Heart left ventricle (tissue), 16 donors: ENCODE measurements around the gene CRISPLD2. TPM values are rescaled to one million over a fixed set of nuclear protein-coding genes. Genes with fewer than 3 reads are reported as not detected.

Experiments used
- ATAC-seq, 4 donors: fragments of 200-7000 bp; cut with Tn5 transposase; one replicate each; pipeline ENCODE4 v1.9.1; 2020 to 2022; ENCODE audit warnings: moderate library complexity in 4 of 4, mild to moderate bottlenecking in 3 of 4, moderate number of reproducible peaks in 1 of 4
- DNase-seq, 5 donors: peaks; one replicate each; pipeline ENCODE4 v3.0.0-alpha.2; 2020
- H3K27ac ChIP-seq, 12 donors: fragments of 200-600 bp; sonication (generic) in 4 of 12; one replicate each; pipeline versions ENCODE4 v1.5.0 to v1.8.0; 2016 to 2022; ENCODE audit warnings: mild to moderate bottlenecking in 2 of 12
- H3K27me3 ChIP-seq, 9 donors: fragments of 200-600 bp; sonication (generic) in 2 of 9; one replicate each; pipeline versions ENCODE4 v1.5.1 to v1.8.0; 2016 to 2022; ENCODE audit warnings: mild to moderate bottlenecking in 3 of 9
- H3K36me3 ChIP-seq, 9 donors: fragments of 200-600 bp; sonication (generic) in 2 of 9; one replicate each; pipeline versions ENCODE4 v1.5.0 to v1.8.0; 2018 to 2022; ENCODE audit warnings: mild to moderate bottlenecking in 2 of 9
- H3K4me1 ChIP-seq, 12 donors: fragments of 200-600 bp; sonication (generic) in 4 of 12; one replicate each; pipeline versions ENCODE4 v1.5.0 to v1.8.0; 2016 to 2022; ENCODE audit warnings: mild to moderate bottlenecking in 3 of 12
- H3K4me3 ChIP-seq, 12 donors: fragments of 200-600 bp; sonication (generic) in 4 of 12; one replicate each; pipeline versions ENCODE4 v1.5.0 to v1.8.0; 2017 to 2022; ENCODE audit warnings: mild to moderate bottlenecking in 9 of 12, moderate library complexity in 4 of 12
- H3K9me3 ChIP-seq, 12 donors: fragments of 200-600 bp; sonication (generic) in 4 of 12; one replicate each; pipeline versions ENCODE4 v1.5.0 to v1.8.0; 2016 to 2022; ENCODE audit warnings: mild to moderate bottlenecking in 1 of 12
- POLR2A ChIP-seq, 2 donors: fragments of 450-650 bp; IDR thresholded peaks; one replicate each; pipeline ENCODE4 v1.6.1; 2017; ENCODE audit warnings: antibody characterized with exemption in 2 of 2, mild to moderate bottlenecking in 2 of 2, moderate library complexity in 2 of 2
- WGBS, 4 donors: extraction: QIAGEN DNeasy Blood & Tissue Kit in 2 of 4; methylation state at CpG; one replicate each; pipeline versions ENCODE4 v1.1.5 to v1.1.7; 2013 to 2018; 5-methylcytosine and 5-hydroxymethylcytosine counted together
- intact Hi-C, 10 donors: fragments of 100-400 bp; cut with DNase I; formaldehyde crosslinking; loops; one replicate each; pipeline versions ENCODE4 v1.11.1 to v1.14.2; 2022
- polyA plus RNA-seq, 2 donors: library from polyadenylated mRNA; stranded (reverse); fragments of 200-250 nt; gene quantifications; one replicate each; pipeline ENCODE4 v1.2.3, GENCODE V29; 2013
- total RNA-seq, 9 donors: library from RNA; depleted of rRNA in 2 of 9; stranded (reverse); fragments of >200 nt in 2 of 9; fragmentation: NEBNext Ultra II Directional in 3 of 9; extraction: Animal tissue kit (Norgen Biotek cat#: 25700) in 3 of 9; gene quantifications; one replicate each; pipeline versions ENCODE4 v1.1.0 to v1.2.4, GENCODE V29; 2016 to 2023
- TF ChIP-seq, protein P1 (sequence below), 12 donors: fragments of 200-600 bp; sonication (generic) in 4 of 12; IDR thresholded peaks; one replicate each; pipeline versions ENCODE4 v1.5.0 to v1.8.0; 2018 to 2022; ENCODE audit warnings: antibody characterized with exemption in 12 of 12, mild to moderate bottlenecking in 5 of 12
- donor health status: ischemic (EF 13 %, LVEDD 7.1; RV severe dilation, severe dysfunction).
- donor health status: healthy with polysubstance abuse.
- donor health status: DM: no; HTN: yes; CAD: no.
- donor health status: DM: no; HTN: no; CAD: no.
- donor health status: ischemic (EF 25% LVEDD 6.9; RV normal size, moderate dysfunction).
- donor health status: ischemic (EF 25% LVEDD 5.7; RV mildly dilated, moderate dysfunction).
- donor health status: healthy.
- donor health status: DM: yes; HTN: yes; CAD: no.
- donor health status: ischemic (EF 35%, LVEDD 5.7; RV mildly dilated, moderate dysfunction).
- donor health status: nonischemic (EF 11% LVEDD 7.7; RV severe dilation, severe dysfunction).
- donor health status: DM: yes; HTN: yes; CAD: no.
- donor health status: PGD.
- donor health status: ischemic (EF 29% LVEDD 5.4; RV normal size, mild dysfunction).
- donor health status: nonischemic (EF 23%, LVEDD 6.1; RV moderate dilation, normal function).

CRISPLD2 gene
- total and polyA plus RNA-seq, 11 donors, result 8.0 to 153 (median 12.9) TPM

DNA sequence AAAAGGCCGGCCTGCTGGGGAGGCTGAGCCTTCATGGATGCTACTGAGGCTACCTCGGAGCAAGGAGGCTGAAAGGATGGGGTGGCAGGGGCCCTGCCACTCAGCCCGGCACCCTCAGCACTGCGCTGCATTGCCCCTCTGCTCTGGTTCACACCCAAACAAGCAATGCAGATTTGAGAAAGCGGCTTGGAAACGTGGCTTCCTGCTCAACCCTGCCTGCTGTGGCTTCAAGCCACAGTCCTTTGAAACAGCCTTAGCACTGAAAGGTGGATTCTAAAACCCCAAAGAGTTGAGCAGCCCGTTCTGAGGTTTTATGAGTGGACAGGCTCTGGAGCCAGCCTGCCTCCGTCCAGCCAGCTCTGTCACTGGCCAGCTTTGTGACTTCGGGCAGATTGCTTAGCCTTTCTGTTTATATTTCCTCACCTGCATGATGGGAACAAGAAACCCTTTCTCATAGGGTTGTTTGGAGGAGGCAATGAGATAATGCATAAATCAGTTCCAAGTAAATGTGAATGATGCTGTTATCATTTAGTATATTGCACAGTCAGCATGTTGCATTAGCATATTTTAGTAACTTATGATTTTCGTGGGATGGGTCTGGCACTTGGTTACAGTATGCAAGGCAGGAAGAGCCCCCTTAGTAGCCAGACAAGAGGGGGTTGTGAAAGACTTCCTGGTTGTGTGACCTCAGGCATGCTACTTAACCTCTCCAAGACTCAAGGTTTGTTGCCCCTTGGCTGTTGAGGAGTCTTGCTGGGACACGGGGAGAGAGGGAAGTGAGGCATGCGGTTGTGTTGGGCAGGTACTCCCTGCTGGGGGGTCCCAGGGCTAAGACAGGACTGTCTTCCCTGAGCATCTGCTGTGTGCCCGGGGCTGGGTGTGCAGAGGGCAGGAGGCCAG lies 23.6 kb downstream of the CRISPLD2 start:
- 66 to 77% (median 72%) methylated on average over 12 to 13 of the region's 13 CpGs for WGBS, 4 donors
- Histone ChIP-seq H3K36me3 (peaks cover 0 to 37% (median 7%) of the 10 kb centered on the region in 9 donors), H3K4me3 (no peak overlapping the region), H3K27me3 (peaks cover 0 to 13% (median 3%) of the 10 kb centered on the region in 9 donors), H3K9me3 (no peaks in the 10 kb centered on the region), H3K4me1 (peaks cover 0 to 19% (median 0%) of the 10 kb centered on the region in 12 donors), H3K27ac (peak overlapping the region in 8 of 12 donors; percentile 6 to 78 (median 58))
- no peak for TF ChIP-seq POLR2A (IDR thresholded peaks at IDR 0.05)
- TF ChIP-seq, protein P1, sequence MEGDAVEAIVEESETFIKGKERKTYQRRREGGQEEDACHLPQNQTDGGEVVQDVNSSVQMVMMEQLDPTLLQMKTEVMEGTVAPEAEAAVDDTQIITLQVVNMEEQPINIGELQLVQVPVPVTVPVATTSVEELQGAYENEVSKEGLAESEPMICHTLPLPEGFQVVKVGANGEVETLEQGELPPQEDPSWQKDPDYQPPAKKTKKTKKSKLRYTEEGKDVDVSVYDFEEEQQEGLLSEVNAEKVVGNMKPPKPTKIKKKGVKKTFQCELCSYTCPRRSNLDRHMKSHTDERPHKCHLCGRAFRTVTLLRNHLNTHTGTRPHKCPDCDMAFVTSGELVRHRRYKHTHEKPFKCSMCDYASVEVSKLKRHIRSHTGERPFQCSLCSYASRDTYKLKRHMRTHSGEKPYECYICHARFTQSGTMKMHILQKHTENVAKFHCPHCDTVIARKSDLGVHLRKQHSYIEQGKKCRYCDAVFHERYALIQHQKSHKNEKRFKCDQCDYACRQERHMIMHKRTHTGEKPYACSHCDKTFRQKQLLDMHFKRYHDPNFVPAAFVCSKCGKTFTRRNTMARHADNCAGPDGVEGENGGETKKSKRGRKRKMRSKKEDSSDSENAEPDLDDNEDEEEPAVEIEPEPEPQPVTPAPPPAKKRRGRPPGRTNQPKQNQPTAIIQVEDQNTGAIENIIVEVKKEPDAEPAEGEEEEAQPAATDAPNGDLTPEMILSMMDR (IDR thresholded peaks at IDR 0.05), result no peak
- intact Hi-C loops, result no loop called here
- ATAC-seq (no peak), DNase-seq (no peak)

GRCh38 chr16:84844049-84844350 lies 24.2 kb downstream of the CRISPLD2 start:
- TF ChIP-seq, protein P1 (IDR thresholded peaks at IDR 0.05), result no peak
- no peak for TF ChIP-seq POLR2A (IDR thresholded peaks at IDR 0.05)
- H3K4me1 ChIP-seq, result peaks cover 0 to 19% (median 0%) of the 10 kb centered on the region in 12 donors
- H3K9me3 ChIP-seq, result no peaks in the 10 kb centered on the region
- peaks cover 0 to 13% (median 3%) of the 10 kb centered on the region in 9 donors for H3K27me3 ChIP-seq
- intact Hi-C loops, result no loop called here
- peaks cover 0 to 31% (median 3%) of the 10 kb centered on the region in 9 donors for H3K36me3 ChIP-seq
- WGBS, 4 donors, result 50 to 59% (median 57%) methylated on average over 3 to 5 of the region's 5 CpGs
- no peak overlapping the region for H3K4me3 ChIP-seq
- peak overlapping the region in 4 of 12 donors; percentile 37 to 77 (median 61) for H3K27ac ChIP-seq
- ATAC-seq (peak in 3 of 4 donors; percentile 6 to 53 (median 29)), DNase-seq (peak in 2 of 5 donors; percentile 73)

GRCh38 chr16:84844559-84845495 lies 25.0 kb downstream of the CRISPLD2 start:
- peaks cover 0 to 13% (median 3%) of the 10 kb centered on the region in 9 donors for H3K27me3 ChIP-seq
- peak in 2 of 5 donors; percentile 46 to 58 for DNase-seq
- TF ChIP-seq POLR2A (IDR thresholded peaks at IDR 0.05), result no peak
- TF ChIP-seq, protein P1 (IDR thresholded peaks at IDR 0.05), result no peak
- intact Hi-C loops, result no loop called here
- H3K4me1 ChIP-seq, result peaks cover 0 to 19% (median 0%) of the 10 kb centered on the region in 12 donors
- 77 to 86% (median 83%) methylated on average over 24 to 26 of the region's 26 CpGs for WGBS, 4 donors
- no peak overlapping the region for H3K4me3 ChIP-seq
- ATAC-seq, result peak in 3 of 4 donors; percentile 23 to 44 (median 36)
- H3K36me3 ChIP-seq, result peaks cover 0 to 30% (median 3%) of the 10 kb centered on the region in 9 donors
- H3K27ac ChIP-seq, result peak overlapping the region in 2 of 12 donors; percentile 66 to 77
- no peaks in the 10 kb centered on the region for H3K9me3 ChIP-seq
